Activated CD4-positive, alpha-beta T cell treated with anti-CD3 and anti-CD28 coated beads, Interleukin-2, amount 10 ng/mL, durations not matched to agents 7 days and 5 days (primary cell): ENCODE data around the gene SERPINA1. TPM values are rescaled to one million over a fixed set of nuclear protein-coding genes. Genes with fewer than 3 reads are reported as not detected.
"Not testable (repeated sequence)": the region's sequence is repeated elsewhere in the genome, so short reads cannot be mapped to it uniquely, and the experiment has no call there.

Experiments
- CTCF ChIA-PET: fragments of 350-600 bp; sonication (Branson Sonifier 250); formaldehyde crosslinking; loops from one replicate; lab custom pipeline; 2021; ENCODE audit warnings: antibody characterized with exemption; lab: Charles Lee
- POLR2A ChIA-PET: fragments of 350-600 bp; sonication (Branson Sonifier 250); formaldehyde crosslinking; loops from one replicate; lab custom pipeline; 2021; ENCODE audit warnings: antibody characterized with exemption; lab: Charles Lee
- DNase-seq: peaks from one replicate; pipeline ENCODE4 v3.0.0-alpha.2; 2020
- H3K27ac Mint-ChIP-seq: one replicate; pipeline ENCODE4 v1.8.0; 2021; ENCODE audit warnings: mild to moderate bottlenecking, moderate library complexity, mixed read lengths
- H3K27me3 Mint-ChIP-seq: one replicate; pipeline ENCODE4 v1.8.0; 2021; ENCODE audit warnings: mixed read lengths
- H3K36me3 Mint-ChIP-seq: one replicate; pipeline ENCODE4 v1.8.0; 2021; ENCODE audit warnings: low read depth, mixed read lengths
- H3K4me1 Mint-ChIP-seq: one replicate; pipeline ENCODE4 v1.8.0; 2021; ENCODE audit warnings: mixed read lengths
- H3K4me3 Mint-ChIP-seq: one replicate; pipeline ENCODE4 v1.8.0; 2021; ENCODE audit warnings: mild to moderate bottlenecking, moderate library complexity, mixed read lengths
- H3K9me3 Mint-ChIP-seq: one replicate; pipeline ENCODE4 v1.8.0; 2021; ENCODE audit warnings: mixed read lengths
- total RNA-seq, 2 experiments: library from RNA; stranded (reverse); gene quantifications; one replicate each; pipeline ENCODE4 v1.2.3, GENCODE V29; 2021

Gene SERPINA1
- total RNA-seq, 2 experiments from 2014 or later = 4.1 to 4.4 TPM

DNA sequence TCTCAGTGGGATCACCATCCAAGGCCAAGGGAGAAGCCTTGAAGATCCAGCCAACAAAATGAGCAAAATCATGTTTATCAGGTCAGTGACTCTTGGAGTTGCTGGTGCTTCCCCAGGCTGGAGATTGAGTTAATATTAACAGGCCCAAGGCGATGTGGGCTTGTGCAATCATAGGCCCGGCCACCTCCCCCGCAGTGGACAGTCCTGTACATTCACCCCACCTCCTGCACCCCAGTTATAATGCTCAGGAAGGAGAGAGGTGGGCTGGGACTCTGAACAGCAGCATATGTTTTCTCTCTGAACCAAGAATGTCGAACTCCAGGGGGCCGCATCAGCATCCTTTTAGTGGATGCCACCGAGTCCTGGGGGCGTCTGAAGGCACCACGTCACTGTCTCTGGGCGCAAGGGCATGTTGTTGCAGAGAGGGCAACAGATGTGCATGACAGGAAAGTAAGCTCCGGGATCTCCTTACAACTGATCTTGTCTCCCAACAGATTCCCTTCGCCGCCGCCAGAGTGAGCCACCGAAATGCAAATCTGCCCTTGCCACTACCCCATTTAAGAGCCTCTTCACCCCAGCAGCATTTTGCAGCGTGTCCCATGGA is 33.1 kb downstream of the SERPINA1 start:
- peaks cover 13% of the 10 kb centered on the region for H3K27me3 Mint-ChIP-seq
- peak; percentile 9 for DNase-seq
- POLR2A ChIA-PET = no interaction called here
- CTCF ChIA-PET = interaction anchor here (0.9 kb wide), 1 partner anchor 37 kb away, joined by 3 read pairs; no protein-coding TSS in a partner anchor
- peaks cover 3% of the 10 kb centered on the region for H3K9me3 Mint-ChIP-seq
- no peaks in the 10 kb centered on the region for H3K36me3 Mint-ChIP-seq
- no peak overlapping the region for H3K4me3 Mint-ChIP-seq
- H3K4me1 Mint-ChIP-seq = no peaks in the 10 kb centered on the region
- no peak overlapping the region for H3K27ac Mint-ChIP-seq

DNA sequence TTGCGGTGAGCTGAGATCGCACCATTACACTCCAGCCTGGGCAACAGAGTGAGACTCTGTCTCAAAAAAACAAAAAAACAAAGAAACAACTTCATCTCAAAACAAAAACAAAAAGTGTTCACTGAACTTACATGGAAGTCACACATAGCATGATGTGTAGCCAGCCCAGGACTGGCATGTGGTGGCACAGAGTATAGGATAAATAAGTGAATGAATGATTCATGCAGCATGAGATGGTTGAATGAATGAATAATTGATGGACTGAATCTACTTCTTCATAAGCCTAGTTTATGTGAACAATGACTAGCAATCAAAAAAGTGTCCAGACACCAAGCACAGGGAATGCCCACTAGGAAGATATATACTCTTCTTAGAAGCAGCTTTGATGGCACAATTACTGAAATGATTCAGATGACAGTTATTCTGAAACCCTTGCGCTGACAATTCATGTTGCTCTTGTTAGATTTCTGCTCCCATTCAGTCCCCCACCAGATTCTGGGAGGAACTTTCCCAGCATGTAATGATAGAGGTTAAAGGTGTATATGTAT is 33.7 kb downstream of the SERPINA1 start:
- DNase-seq = no peak
- ChIA-PET CTCF (interaction anchor here (0.9 kb wide), 1 partner anchor 38 kb away, joined by 3 read pairs; no protein-coding TSS in a partner anchor), POLR2A (no interaction called here)
- Mint-ChIP-seq H3K4me3 (no peak overlapping the region), H3K27me3 (peaks cover 11% of the 10 kb centered on the region), H3K4me1 (no peaks in the 10 kb centered on the region), H3K36me3 (no peaks in the 10 kb centered on the region), H3K9me3 (peaks cover 3% of the 10 kb centered on the region), H3K27ac (no peak overlapping the region)

DNA sequence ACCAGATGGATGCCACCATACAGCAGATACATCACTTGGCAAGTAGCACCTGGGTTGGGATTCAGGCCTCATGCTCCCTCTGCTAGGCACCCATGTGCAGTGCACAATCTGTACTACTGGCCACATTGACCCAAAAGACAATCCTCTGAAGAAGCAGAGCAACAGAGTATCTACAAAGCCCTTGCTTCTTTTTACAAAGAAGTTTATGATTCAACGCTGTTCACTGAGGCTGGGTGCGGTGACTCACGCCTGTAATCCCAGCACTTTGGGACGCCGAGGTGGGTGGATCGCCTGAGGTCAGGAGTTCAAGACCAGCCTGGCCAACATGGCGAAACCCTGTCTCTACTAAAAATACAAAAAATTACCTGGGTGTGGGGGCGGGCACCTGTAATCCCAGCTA is 34.2 kb downstream of the SERPINA1 start:
- H3K9me3 Mint-ChIP-seq, H3K4me3 Mint-ChIP-seq, POLR2A ChIA-PET, H3K27ac Mint-ChIP-seq, CTCF ChIA-PET, H3K27me3 Mint-ChIP-seq, H3K36me3 Mint-ChIP-seq, H3K4me1 Mint-ChIP-seq: not testable (repeated sequence)
- DNase-seq = peak; percentile 0

DNA sequence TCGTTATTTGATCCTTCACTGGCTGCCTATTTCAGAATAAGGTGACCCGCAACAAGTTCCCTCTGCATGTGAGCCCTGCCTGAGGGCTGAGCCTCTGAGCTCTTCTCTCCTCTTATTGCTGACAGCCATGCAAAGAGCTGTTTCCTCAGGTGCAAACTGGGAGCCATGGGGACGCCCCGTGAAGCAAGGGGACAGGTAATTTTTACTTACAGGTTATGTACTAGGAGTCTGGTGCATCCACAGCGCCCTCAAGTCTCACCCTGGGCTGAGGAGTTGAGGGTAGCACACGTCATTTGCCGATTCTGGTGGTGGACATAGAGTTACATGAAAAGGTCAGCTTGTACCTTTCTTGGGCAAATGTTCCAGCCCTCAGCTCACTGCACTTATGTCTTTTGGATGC is 39.1 kb downstream of the SERPINA1 start:
- peaks cover 5% of the 10 kb centered on the region for H3K9me3 Mint-ChIP-seq
- ChIA-PET CTCF (no interaction called here), POLR2A (no interaction called here)
- H3K4me3 Mint-ChIP-seq = no peak overlapping the region
- no peak overlapping the region for H3K27ac Mint-ChIP-seq
- no peak for DNase-seq
- H3K27me3 Mint-ChIP-seq = no peaks in the 10 kb centered on the region
- peaks cover 7% of the 10 kb centered on the region for H3K4me1 Mint-ChIP-seq
- no peaks in the 10 kb centered on the region for H3K36me3 Mint-ChIP-seq

DNA sequence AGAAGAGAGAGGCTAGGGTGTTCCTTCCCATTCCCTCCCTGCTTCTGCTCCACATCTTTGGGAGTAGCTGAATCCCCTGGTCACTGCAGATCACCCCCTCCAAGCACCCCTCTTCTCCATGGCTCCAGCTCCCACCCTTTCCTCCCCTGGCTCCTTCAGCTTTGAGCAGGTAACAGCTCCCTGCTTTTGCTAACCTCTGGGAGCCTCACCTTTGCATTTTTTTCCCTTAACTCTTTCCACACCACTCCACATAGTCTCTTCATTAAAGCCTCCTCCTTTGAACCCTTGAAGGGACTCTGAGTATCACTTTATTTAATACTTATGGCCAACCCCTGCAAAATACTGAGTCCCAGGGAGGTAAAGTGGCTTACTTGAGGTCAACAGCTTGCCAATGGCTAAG is 39.6 kb downstream of the SERPINA1 start:
- POLR2A ChIA-PET = no interaction called here
- Mint-ChIP-seq H3K27ac (no peak overlapping the region), H3K4me1 (peaks cover 7% of the 10 kb centered on the region), H3K9me3 (peaks cover 5% of the 10 kb centered on the region), H3K27me3 (no peaks in the 10 kb centered on the region), H3K4me3 (no peak overlapping the region), H3K36me3 (no peaks in the 10 kb centered on the region)
- CTCF ChIA-PET = no interaction called here
- DNase-seq = no peak

DNA sequence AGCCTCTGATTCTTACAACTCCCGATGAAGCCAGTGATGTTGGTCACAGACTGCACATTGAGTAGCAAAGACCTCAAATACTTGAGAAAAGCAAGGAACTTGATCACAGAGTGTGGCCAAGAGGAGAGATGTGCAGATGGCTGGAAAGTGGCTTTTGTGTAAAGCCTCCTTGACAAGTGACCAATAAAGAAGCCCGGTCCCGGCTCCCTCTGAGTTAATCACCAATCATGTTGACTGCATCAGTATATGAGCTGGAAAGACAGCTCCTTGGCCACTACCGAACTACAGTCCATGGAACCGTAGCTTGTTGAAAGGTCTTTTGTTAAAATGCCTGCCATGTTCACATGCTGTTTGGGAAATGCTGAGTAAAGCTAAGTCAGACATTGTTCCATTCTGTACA is 41.6 kb downstream of the SERPINA1 start:
- CTCF ChIA-PET = no interaction called here
- Mint-ChIP-seq H3K27me3 (no peaks in the 10 kb centered on the region), H3K9me3 (peaks cover 5% of the 10 kb centered on the region), H3K4me1 (peaks cover 10% of the 10 kb centered on the region), H3K36me3 (no peaks in the 10 kb centered on the region), H3K4me3 (no peak overlapping the region), H3K27ac (no peak overlapping the region)
- DNase-seq = peak; percentile 4
- POLR2A ChIA-PET = no interaction called here

DNA sequence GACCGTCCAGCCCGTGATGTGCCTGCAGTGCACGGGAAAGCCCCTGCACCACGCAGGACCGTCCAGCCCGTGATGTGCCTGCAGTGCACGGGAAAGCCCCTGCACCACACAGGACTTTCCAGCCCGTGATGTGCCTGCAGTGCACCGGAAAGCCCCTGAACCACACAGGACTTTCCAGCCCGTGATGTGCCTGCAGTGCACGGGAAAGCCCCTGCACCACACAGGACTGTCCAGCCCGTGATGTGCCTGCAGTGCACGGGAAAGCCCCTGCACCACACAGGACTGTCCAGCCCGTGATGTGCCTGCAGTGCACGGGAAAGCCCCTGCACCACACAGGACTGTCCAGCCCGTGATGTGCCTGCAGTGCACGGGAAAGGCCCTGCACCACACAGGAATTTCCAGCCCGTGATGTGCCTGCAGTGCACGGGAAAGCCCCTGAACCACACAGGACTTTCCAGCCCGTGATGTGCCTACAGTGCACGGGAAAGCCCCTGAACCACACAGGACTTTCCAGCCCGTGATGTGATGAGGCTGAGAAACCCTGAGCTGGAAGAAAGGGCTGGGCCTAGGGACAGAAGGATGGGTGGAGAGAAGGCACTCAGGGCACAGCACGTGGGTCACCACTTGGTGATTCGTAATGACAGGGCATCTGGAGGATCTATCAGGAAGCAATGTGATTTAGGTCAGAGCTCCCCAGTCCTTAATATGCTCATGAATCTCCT is 42.2 kb downstream of the SERPINA1 start:
- H3K9me3 Mint-ChIP-seq, H3K4me3 Mint-ChIP-seq: not testable (repeated sequence)

DNA sequence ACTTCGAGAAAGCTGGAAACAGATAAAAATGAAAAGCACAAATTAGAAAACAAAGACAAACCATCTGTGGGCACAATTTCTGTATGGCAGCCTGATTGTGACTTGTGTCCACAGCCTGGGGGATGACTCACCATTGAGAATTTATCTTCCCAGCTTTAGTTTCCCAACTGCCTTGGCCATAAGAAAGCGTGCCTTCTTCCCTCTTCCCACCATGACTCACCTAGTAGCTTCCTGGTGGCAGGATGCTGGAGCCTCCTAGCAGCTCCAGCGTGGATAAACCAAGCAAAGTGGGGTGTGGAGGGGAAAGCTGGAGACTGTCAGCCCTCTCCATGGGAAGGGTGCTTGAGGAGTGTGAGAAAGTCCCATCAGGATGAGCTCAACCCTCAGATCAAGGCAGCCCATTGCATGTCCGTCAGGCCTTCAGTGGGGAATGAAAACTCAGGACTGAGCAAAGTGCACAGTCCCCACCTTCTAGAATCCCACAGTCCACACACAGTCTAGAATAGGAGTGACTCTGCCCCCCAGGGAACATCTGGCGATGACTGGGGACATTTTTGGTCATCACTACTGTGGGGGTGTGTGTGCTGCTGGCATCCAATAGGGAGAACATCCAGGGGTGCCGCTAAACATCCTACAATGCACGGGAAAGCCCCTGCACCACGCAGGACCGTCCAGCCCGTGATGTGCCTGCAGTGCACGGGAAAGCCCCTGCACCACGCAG is 42.9 kb downstream of the SERPINA1 start:
- POLR2A ChIA-PET = no interaction called here
- CTCF ChIA-PET = no interaction called here
- H3K4me3 Mint-ChIP-seq = no peak overlapping the region

More for the DNA sequence above, 42.2 kb downstream of the SERPINA1 start:
- DNase-seq = peak; percentile 30
- CTCF ChIA-PET, H3K36me3 Mint-ChIP-seq, H3K27ac Mint-ChIP-seq, POLR2A ChIA-PET, H3K27me3 Mint-ChIP-seq: not testable (repeated sequence)
- peaks cover 14% of the 10 kb centered on the region for H3K4me1 Mint-ChIP-seq

DNA sequence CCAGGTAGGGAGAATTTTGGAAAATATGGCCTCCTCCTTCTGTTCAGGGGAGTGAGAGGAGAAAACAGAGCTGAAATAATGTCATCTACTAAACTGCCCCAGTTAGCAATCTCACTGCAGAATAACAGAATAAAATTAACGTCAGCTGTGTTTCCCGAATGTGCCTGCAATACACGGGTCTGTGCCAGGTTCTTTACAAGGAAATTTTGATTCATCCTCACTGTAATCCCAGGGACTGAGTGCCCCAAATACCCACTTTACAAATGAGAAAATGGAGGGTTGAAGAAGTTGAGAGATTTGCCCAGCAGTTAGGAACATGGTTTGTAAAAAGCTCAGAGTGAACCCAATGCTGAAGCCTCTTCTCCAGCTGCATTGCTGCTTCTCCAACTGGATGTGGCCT is 44.0 kb downstream of the SERPINA1 start:
- POLR2A ChIA-PET = no interaction called here
- Mint-ChIP-seq H3K36me3 (no peaks in the 10 kb centered on the region), H3K4me3 (no peak overlapping the region), H3K27ac (no peak overlapping the region), H3K27me3 (no peaks in the 10 kb centered on the region), H3K9me3 (peaks cover 12% of the 10 kb centered on the region), H3K4me1 (peaks cover 14% of the 10 kb centered on the region)
- CTCF ChIA-PET = interaction anchor here (0.6 to 2.5 kb wide), 2 partner anchors 10 to 1178 kb away, joined by 3 to 10 read pairs; no protein-coding TSS in a partner anchor
- no peak for DNase-seq

More for the DNA sequence above, 42.9 kb downstream of the SERPINA1 start:
- no peaks in the 10 kb centered on the region for H3K27me3 Mint-ChIP-seq
- H3K4me1 Mint-ChIP-seq = peaks cover 14% of the 10 kb centered on the region
- no peak for DNase-seq
- no peak overlapping the region for H3K27ac Mint-ChIP-seq
- peaks cover 12% of the 10 kb centered on the region for H3K9me3 Mint-ChIP-seq
- H3K36me3 Mint-ChIP-seq = no peaks in the 10 kb centered on the region

DNA sequence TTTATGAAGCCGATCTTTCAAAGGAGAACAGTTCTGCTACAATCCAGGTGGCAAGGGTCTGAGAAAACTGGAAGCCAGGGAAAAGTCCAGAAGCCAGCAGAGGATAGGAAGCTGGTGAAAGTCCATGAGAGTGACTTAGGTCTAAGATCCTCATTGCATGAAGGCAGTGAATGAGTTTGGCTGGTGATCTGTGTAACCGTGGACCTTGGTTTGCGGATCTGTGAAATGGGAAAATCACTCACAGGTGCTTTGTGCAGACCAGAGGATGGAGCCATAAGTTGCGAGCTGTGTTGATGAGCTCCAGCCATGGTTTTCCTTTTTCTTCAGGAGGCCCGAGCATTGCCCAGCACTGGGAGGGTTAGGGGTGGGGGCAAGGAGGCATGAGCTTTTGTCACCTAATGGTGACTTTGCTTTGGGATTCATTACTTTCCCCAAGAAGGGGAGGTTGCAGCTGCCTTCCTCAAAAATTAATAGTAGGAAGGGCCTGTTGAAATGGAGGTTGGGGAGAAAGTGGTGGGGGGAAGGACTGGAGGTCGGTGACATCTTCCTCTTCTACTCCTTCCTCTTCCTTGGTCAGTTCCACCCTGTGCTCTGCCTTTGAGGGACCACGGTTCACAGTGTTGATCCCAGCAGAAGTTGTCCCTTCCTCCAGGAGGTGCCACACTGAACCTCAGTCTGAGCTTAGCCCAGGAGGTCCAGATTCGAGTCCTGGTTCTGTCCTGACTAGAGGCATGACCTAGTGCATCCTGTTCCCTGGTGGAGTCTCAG is 45.0 kb downstream of the SERPINA1 start:
- Mint-ChIP-seq H3K27me3 (no peaks in the 10 kb centered on the region), H3K9me3 (peaks cover 16% of the 10 kb centered on the region), H3K4me3 (no peak overlapping the region), H3K4me1 (peaks cover 14% of the 10 kb centered on the region), H3K36me3 (no peaks in the 10 kb centered on the region), H3K27ac (no peak overlapping the region)
- CTCF ChIA-PET = interaction anchor here (0.6 to 2.5 kb wide), 2 partner anchors 9 to 1177 kb away, joined by 3 to 10 read pairs; no protein-coding TSS in a partner anchor
- POLR2A ChIA-PET = no interaction called here
- no peak for DNase-seq

DNA sequence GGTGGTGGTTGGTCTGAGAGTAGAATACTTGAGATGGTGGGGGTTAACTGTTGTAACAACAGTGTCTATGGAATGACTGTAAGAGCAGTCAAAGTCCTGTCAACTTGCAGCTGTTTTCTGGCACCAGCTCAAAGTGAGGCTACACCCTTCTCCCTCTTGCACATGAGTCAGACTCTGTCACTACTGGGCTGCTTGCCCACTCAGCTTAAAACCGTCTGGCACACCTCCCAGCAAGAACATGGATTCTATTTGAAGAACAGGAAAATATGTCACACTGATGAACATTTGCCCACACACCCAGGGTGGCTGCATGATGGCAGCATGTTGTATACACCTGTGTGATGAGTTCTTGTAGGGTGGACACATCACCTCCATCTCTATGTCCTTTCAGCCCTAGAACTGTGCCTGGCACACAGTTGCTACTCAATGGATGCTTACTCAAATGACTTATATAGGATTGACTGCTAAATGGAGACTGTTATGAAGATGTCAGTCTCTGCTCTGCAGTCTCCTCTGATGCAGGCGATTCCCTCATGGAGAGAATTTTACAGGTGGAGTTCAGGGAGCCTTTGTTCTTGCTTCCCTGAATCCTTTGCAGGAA is 46.0 kb downstream of the SERPINA1 start:
- Mint-ChIP-seq H3K9me3 (peaks cover 17% of the 10 kb centered on the region), H3K36me3 (no peaks in the 10 kb centered on the region), H3K27me3 (no peaks in the 10 kb centered on the region), H3K27ac (no peak overlapping the region), H3K4me3 (no peak overlapping the region), H3K4me1 (peaks cover 14% of the 10 kb centered on the region)
- DNase-seq = no peak
- ChIA-PET CTCF (interaction anchor here (0.6 to 2.5 kb wide), 2 partner anchors 8 to 24 kb away, joined by 3 to 10 read pairs; partner anchors contain the start of gene SERPINA2), POLR2A (no interaction called here)
